ENCODE measurements around the gene PTH1R.

PTH1R gene

GRCh38 chr3:46917257-46917656, 39.7 kb downstream of the PTH1R start:
- no peak for DNase-seq

GRCh38 chr3:46918202-46918601, 40.7 kb downstream of the PTH1R start:
- DNase-seq, result no peak

DNA sequence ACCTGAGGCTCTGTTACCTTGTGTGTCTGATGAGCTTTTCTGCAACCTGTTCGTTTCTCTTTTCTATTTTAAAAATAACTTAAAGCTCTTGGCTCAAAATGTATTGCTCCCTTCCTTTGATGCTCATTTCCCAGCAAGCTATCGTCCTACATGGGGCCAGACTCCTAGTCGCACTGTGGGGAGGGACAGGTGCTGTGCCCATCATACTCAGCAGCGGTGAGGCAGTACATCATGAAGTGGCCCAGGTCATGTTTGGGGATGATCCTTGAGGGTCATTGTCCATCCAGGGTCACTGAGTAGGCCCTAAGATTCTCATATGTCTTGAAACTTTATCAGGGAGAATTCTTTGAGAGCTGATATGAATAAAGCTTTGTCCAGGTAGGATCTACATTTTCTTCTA, 41.1 kb downstream of the PTH1R start:
- no peak for DNase-seq

- no peak for DNase-seq
Observed at GRCh38 chr3:46921041-46921440, 43.5 kb downstream of the PTH1R start.

GRCh38 chr3:46921871-46922271, 44.4 kb downstream of the PTH1R start:
- no peak for DNase-seq

DNA sequence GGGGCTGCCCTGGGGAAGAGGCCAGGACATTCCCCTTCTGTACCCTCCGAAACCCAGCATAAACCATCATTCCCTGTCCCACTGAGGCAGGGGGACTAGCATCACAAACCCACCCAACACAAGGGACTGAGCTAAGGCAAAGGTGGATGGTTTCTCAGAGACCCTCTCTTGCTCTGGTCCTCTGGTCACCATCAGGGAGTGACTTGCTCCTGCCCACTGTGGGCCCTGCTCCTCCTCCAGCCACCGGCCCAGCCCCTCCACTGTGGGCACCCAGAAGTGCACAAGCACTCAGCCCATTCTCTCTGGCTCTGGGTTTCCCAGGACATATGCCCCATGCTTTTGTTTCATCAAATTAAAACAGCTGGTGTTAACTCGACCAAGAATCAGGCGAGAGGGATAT, 44.9 kb downstream of the PTH1R start:
- DNase-seq, result no peak

DNA sequence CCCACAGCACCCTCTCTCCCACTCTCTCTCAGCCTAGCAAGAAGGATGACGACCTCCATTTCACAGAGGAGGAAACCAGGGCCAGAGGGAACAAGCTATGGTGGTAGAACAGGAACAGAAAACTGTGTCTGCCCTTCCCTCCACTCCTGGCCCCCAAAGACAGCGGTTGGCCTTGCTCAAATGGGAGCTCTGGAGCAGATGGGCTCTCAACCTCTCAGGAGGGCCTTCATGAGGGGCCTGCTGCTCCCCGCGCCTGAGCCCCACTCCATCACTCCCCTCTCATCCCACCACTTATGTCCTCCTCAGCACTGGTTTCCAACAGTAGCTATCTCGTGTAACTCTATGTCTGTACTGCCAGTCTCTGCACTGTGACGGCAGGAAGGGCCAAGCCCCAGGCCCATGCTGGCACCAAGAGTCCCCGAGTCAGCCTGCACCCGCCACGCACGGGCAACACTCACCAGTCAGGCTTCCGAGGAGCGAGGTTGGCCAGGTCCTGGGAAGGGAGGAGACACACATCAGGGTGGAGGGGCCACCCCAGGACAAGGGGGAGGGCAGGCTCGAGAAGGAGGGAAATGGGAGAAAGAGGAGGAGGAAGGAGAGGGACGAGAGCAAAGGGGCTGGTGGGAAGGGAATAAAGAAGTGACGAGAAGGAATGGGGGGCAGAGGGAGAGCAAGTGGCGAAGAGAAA, 45.5 kb downstream of the PTH1R start:
- DNase-seq, result no peak

- DNase-seq, result no peak
Observed at GRCh38 chr3:46923559-46924350, 46.2 kb downstream of the PTH1R start.

GRCh38 chr3:46924921-46925584, 47.5 kb downstream of the PTH1R start:
- DNase-seq, result no peak

DNA sequence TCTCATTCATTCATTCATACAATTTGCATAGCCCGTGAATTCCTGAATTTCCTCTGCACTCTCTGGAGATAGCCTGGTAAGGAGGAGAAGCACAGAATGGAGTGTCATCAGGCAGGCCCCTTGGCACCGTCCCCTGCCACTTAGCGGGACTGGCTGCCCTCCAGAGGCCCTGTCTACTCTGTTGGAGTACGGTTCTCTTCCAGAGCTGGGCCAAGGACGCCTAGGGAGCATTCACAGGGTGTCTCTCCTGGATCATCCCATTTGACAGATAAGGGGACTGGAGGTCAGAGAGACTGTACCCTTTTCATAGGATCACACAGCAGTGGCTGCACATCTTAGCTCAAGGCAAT, 48.0 kb downstream of the PTH1R start:
- DNase-seq, result no peak

- peak; percentile 61 for DNase-seq
Observed at GRCh38 chr3:46926039-46926438, 48.5 kb downstream of the PTH1R start.

DNA sequence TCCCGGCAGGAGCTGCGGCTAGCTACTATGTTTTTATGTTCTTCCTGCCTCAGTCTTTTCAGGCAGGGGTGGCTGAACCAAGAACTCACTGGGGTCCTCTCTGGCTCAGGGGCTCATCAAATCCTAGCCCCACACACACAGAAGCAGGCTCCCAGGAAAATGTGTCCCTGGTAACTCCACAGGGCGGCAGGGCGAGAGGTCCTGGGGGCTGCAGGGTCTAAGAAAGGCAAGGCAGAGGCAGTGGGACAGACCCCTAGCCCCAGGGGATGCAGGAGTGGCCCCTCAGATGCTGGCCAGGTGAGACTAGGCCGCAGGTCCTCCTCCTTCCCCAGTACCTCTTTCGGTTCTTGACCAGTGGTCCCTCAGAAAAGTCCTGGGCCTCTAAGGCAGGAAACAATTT, 48.9 kb downstream of the PTH1R start:
- no peak for DNase-seq

DNA sequence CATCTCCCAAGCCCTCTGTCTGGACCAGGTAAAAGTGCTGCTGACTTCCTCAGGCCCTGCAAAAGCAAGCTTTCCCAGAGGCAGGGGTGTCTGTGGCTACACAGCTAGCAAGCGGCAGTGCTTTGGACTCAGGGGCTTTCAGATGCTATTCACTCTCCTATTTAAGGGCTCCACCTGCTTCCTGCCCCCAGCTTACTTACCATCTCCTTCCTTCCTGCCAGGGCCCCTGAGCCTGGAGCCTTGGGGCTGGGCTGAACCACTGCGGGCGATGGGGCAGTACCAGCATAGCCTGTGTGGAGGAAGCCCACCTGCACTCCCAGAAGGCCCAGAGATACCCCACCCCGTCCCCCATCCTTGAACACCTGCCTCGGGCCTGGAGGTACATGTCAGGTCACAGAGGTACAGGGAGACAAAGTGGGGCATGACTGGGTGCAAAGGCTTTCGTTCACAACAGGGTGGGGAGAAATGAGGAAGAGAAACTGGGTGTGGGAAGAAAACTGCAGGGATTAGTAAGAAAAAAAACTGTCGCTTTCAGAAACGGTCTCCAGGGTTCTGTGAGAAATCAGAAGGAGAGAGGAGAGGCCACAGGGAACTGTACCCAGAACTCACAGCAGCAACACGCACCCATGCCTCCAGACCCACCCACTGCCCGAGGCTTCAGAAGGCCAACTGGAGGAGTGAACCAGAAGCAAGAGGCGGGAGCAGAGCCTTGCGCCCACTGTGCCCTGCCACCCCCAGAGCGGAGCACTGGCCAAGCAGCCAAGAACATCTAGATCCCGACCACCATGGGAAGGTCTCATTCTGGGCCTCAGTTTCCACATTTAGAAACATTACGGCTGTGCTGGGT, 49.6 kb downstream of the PTH1R start:
- DNase-seq, result no peak

DNA sequence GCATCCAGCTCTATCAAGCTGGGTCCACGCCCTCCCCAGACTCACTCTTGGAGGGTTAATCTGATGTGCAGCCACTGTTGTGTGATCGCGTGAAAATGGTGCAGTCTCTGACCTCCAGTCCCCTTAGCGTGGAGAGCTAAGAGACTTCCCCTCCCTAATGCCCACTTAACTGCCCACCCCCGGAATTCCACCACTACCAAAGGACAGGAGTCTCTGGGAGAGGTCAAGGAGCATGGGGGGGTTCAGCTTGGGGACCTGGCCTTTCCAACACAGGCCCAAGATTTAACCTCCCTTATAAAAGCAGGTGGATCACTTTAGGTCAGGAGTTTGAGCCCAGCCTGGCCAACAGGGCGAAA, 50.2 kb downstream of the PTH1R start:
- no peak for DNase-seq

DNA sequence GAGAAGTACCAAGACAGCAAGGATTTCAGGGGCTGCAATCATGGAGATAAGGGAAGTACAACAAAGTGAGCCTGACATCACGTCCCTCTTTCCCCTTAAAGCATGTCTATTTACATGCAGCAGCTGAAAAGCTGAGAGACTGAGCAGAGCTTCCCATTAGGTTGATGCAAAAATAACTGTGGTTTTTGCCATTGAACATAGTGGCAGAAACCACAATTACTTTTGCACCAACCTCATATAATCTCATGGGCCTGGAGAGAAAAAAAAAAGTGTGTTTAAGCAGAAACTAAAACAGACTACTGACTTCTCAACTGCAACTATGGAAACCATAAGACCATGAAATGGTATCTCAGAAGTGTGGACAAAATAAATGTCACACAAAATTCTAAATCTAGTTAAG, 50.8 kb downstream of the PTH1R start:
- no peak for DNase-seq

DNA sequence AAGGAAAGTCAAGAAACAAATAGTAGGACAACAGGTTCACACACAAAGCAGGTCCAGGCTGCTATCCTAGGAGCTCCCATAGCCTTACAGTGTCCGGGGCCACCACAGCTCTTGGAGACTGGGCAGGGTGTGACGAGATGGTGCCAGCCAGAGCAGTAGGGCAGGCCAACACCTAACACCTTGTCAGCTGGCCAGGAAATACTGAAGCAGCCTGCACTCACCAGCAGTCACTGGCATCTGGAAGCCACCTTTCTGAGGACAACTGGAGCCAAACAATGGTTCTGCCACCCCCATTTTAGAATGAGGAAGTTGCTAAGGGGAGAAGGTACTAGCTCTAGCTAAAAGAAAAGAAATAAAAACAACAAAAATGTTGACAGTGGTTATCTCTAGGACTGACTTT, 51.8 kb downstream of the PTH1R start:
- DNase-seq, result no peak

- DNase-seq, result no peak
Observed at GRCh38 chr3:46930166-46930944, 52.8 kb downstream of the PTH1R start.

DNA sequence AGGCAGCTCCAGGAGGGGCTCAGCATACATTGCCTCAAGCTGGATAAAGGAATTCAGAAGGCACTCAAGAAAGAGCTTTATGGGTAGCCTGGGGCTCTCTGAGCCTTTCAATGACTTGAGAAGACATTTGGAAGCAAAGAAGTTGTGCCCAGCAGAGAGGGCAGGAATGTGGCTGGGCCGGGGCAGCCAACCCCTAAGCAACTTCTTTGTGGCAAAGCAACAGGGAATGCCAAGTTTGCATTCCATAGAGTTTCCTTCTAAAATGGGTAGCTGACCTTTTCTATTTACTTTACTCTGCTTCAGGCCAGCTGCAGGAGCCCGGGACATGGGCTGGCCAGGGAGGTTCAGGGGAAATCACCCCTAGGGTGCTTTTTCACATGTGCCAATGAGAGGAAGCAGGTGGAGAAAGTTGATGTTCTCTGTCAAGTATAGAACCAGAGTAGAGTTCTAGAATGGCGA, 53.5 kb downstream of the PTH1R start:
- no peak for DNase-seq

DNA sequence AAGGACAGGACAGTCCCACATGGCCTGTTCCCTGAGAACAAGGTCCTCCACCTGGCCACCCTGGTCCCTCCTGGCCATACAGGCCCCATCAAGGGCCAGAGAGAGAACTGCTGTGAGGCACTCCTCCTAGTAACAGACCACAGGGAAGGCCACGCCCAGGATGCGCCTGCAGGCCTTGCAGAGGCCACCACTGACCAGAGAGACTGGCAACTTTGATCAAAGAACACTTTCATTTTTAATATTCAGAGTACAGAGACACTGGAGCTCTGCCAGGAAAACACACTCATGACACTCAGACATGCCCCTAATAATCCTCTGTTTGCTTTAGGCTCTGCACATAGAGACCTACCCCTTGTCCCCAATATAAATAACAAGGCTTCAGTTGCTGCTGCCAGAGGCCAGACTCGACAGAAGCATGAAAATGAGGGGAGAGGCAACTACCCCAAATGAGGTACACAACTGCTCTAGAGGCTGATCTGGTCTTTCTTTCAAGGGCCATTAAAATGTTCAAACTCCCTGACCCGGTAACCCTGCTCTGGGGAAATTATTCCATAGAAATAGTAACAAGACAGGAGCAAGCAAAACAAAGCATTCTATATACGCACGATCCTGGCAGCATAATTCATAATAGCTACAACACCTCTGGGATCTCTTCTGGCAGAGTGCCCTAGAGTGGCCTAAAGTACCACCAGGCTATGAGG, 54.3 kb downstream of the PTH1R start:
- no peak for DNase-seq

- DNase-seq, result no peak
Observed at GRCh38 chr3:46932455-46933225, 55.1 kb downstream of the PTH1R start.

DNA sequence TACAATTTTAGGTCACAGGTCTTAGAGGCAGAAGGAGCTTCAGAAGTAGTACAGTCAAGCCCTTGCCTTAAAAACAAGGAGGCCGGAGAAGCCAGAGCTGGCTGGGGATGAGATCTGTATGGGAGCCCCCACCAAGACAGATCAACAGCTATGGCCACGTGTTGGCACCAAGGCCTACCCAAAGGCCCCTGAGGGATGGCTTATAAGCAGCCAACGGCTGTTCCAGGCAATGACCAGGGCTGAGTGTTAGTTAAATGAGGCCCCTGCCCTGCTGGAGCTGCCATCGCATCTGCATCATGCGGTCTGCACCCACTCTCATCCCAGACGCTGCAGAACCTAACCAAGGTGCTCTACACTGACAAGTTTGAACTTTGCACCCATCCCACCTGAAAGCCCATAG, 55.7 kb downstream of the PTH1R start:
- no peak for DNase-seq

Data from SHP77 treated with DMSO at 0.1 percent for 48 hours (cell line).